ENCODE results near the gene CWH43.

GRCh38 chr4:49002931-49003330 is 16.9 kb downstream of the CWH43 start:
- TF ChIP-seq, protein P1, sequence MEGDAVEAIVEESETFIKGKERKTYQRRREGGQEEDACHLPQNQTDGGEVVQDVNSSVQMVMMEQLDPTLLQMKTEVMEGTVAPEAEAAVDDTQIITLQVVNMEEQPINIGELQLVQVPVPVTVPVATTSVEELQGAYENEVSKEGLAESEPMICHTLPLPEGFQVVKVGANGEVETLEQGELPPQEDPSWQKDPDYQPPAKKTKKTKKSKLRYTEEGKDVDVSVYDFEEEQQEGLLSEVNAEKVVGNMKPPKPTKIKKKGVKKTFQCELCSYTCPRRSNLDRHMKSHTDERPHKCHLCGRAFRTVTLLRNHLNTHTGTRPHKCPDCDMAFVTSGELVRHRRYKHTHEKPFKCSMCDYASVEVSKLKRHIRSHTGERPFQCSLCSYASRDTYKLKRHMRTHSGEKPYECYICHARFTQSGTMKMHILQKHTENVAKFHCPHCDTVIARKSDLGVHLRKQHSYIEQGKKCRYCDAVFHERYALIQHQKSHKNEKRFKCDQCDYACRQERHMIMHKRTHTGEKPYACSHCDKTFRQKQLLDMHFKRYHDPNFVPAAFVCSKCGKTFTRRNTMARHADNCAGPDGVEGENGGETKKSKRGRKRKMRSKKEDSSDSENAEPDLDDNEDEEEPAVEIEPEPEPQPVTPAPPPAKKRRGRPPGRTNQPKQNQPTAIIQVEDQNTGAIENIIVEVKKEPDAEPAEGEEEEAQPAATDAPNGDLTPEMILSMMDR (IDR thresholded peaks at IDR 0.05) = no peak
- no peak for TF ChIP-seq POLR2A (IDR thresholded peaks at IDR 0.05)

Measured in esophagus squamous epithelium (tissue), 4 donors.